Measurements from ENCODE around the gene AHCY.
"Not testable (repeated sequence)": the region's sequence is repeated elsewhere in the genome, so short reads cannot be mapped to it uniquely, and the experiment has no call there.

The AHCY gene

DNA sequence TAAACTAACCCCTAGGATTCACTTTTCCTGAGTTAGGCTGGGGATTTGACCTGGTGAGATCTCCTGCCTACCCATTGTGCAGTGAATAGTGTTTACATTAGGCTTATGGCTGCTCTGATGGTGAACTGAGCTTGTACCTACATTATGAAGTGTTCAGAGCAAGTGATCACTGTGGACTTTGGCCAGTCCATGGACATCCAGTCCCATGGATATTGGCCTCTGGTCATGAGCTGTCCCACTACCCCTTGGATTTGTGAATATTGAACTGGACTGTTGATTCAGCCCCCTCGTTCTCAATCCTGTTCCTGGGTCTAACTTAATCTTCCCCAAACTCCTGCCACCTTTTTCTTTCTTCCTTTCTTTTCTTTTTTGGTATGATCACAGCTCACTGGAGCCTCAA is 48.2 kb downstream of the AHCY start:
- no peak for DNase-seq (ENCODE audit: low read depth in 2 of 2)

GRCh38 chr20:34252431-34253086 is 50.6 kb downstream of the AHCY start:
- DNase-seq (ENCODE audit: low read depth in 2 of 2), result not testable (repeated sequence)

GRCh38 chr20:34251619-34252018 is 51.5 kb downstream of the AHCY start:
- DNase-seq (ENCODE audit: low read depth in 2 of 2), result no peak

DNA sequence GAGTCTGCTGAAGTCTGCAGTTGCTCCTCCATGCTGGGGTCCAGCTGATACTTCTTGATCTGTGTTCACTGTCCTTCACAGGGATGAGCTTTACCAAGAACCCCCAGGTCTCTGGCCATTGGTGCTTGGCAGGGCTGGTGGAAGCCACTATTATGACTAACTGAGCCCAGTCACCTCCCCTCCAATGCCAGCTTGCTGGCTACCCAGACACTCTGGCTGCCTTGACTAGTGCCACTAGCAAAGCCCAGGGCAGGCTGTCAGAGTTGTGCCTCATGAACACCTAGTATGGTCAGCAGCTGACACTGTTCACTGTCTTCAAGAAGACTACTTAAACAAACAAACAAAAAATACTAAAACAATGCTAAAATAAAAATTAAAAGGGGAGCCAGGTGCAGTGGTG is 53.1 kb downstream of the AHCY start:
- DNase-seq (ENCODE audit: low read depth in 2 of 2), result no peak

DNA sequence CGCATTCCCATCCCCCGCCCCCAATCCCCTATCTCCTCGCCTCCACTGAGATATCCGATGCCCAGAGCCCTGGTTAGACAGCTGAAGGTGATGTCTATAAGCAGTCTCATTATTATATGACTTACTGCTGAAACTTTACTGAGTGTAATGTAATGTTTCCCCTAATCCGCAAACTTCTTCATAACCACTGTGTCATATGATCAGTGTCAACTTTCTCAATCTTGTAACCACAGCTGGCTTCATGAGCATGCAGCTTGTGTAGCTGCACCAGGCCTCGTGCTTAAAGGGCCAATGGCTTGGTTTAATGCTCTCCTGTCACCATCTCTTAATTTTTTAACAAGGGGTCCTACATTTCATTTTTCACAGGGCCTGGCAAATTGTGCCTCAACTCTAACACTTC is 53.9 kb downstream of the AHCY start:
- no peak for DNase-seq (ENCODE audit: low read depth in 2 of 2)

- DNase-seq (ENCODE audit: low read depth in 2 of 2), result no peak
Observed at GRCh38 chr20:34246126-34246626, 57.0 kb downstream of the AHCY start.

DNA sequence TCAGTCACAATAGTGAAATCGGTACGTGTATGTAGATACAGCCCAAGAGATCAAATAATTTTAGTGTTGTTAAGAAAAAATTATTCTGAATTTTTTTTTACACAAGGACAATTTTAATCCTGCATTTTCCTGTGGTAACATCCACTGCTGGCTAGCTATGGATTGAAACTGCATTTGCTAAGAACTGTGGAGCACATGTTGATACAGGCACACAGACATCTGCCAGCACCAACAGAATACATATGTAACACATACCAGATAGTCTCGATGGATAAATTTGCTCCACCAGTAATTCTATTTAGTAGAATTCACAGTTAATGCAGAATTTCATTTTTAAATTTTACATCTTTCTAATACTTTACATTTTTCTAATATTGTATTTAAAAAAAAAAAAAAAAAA is 59.8 kb downstream of the AHCY start:
- DNase-seq (ENCODE audit: low read depth in 2 of 2), result no peak

DNA sequence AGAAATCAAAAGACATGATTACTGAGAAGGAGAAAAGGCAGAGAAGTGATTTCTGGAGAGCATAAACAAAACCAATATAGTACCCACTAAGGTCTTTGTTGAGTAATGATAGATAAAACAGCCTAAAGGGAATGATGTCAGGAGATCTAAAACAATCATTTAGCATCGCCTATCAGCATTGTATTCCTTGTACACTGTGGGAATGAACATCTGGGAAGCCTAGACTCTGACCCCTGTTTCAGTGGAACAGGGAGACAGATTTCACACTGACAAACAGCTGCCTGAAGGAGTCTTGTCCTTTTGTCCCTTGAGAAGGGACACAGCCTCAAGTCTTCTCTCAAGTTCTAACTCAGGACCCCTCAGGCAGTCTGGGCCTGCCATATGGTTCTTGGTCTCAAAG is 60.3 kb downstream of the AHCY start:
- DNase-seq (ENCODE audit: low read depth in 2 of 2), result no peak

DNA sequence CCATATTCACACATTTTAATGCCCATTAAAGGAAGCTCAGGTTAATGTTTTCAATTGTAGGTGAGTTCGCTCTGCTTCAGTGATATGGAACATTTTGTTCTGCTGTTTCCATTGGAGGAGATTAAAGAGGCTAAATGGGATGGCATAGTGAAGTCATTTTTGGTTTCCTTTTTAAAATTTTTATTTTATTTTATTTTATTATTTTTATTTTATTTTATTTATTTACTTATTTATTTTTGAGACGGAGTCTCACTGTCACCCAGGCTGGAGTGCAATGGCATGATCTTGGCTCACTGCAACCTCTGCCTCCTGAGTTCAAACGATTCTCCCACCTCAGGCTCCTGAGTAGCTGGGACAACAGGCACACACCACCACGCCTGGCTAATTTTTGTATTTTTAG is 61.1 kb downstream of the AHCY start:
- DNase-seq (ENCODE audit: low read depth in 2 of 2), result not testable (repeated sequence)

- DNase-seq (ENCODE audit: low read depth in 2 of 2), result no peak
Observed at GRCh38 chr20:34240693-34241615, 62.2 kb downstream of the AHCY start, which contains the start of gene ASIP. Gene ASIP (plus strand): TSS chr20:34241423. CDS start chr20:34260375, 18,952 bp downstream.

GRCh38 chr20:34240121-34240520 is 63.0 kb downstream of the AHCY start:
- no peak for DNase-seq (ENCODE audit: low read depth in 2 of 2)

DNA sequence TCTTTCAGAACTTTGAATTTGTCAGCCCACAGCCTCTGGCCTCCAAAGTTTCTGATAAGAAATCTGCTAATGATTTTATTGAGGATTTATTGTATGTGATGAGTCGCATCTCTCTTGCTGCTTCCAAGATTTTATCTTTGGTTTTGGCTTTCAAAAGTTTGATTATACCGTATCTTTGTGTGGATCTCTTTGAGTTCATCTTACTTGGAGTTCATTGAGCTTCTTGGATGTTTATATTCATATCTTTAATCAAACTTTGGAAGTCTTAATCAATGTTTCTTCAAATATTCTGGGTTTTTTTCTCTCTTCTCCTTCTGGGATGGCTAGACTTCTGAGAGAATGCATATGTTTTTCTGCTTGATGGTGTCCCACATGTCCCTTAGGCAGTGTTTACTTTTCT is 65.2 kb downstream of the AHCY start:
- DNase-seq (ENCODE audit: low read depth in 2 of 2), result no peak

GRCh38 chr20:34235875-34236274 is 67.3 kb downstream of the AHCY start:
- no peak for DNase-seq (ENCODE audit: low read depth in 2 of 2)

GRCh38 chr20:34233687-34234086 is 69.5 kb downstream of the AHCY start:
- DNase-seq (ENCODE audit: low read depth in 2 of 2), result no peak

- DNase-seq (ENCODE audit: low read depth in 2 of 2), result no peak
Observed at GRCh38 chr20:34232494-34233087, 70.6 kb downstream of the AHCY start.

DNA sequence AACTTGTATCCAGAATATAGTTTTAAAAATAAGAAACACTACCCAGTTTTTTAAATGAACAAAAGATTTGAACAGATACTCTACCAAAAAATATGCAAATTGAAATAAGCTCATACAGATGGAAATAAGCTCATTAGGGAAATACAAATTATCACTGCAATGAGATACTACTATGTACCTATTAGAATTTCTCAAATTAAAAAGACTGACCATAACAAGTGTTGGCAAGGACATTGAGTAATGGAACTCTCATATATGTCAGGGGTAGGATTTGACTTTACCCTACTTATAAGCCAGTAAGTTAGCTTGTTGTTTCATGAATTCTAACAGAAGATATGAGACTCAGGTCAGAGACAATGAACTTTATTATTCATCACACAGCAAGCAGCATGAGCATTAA is 71.5 kb downstream of the AHCY start:
- DNase-seq (ENCODE audit: low read depth in 2 of 2), result no peak
